IgD-negative memory B cell (primary cell): ENCODE measurements around the gene RIMS3. TPM values are rescaled to one million over a fixed set of nuclear protein-coding genes. Genes with fewer than 3 reads are reported as not detected.

Source experiments
- H3K27ac Mint-ChIP-seq, 3 donors: one replicate each; pipeline ENCODE4 v1.8.0; 2020 to 2022; ENCODE audit warnings: mild to moderate bottlenecking in 3 of 3, mixed read lengths in 3 of 3, moderate library complexity in 1 of 3
- H3K27me3 Mint-ChIP-seq: one replicate; pipeline ENCODE4 v1.8.0; 2021; ENCODE audit warnings: mixed read lengths
- H3K36me3 Mint-ChIP-seq: one replicate; pipeline ENCODE4 v1.8.0; 2020; ENCODE audit warnings: mild to moderate bottlenecking, mixed read lengths
- H3K4me1 Mint-ChIP-seq, 3 donors: one replicate each; pipeline ENCODE4 v1.8.0; 2020 to 2022; ENCODE audit warnings: mixed read lengths in 3 of 3, mild to moderate bottlenecking in 1 of 3
- H3K4me3 Mint-ChIP-seq, 4 donors: one replicate each; pipeline ENCODE4 v1.8.0; 2020 to 2022; ENCODE audit warnings: mild to moderate bottlenecking in 4 of 4, mixed read lengths in 4 of 4, moderate library complexity in 3 of 4
- H3K9me3 Mint-ChIP-seq, 3 donors: one replicate each; pipeline ENCODE4 v1.8.0; 2020 to 2021; ENCODE audit warnings: mixed read lengths in 3 of 3, mild to moderate bottlenecking in 1 of 3
- polyA plus RNA-seq: library from polyadenylated mRNA; unstranded; fragments of 300-500 nt; fragmentation: Illumina TruSeq; gene quantifications from one replicate; pipeline ENCODE4 v1.2.3, GENCODE V29; 2021

Gene RIMS3
- polyA plus RNA-seq, 1 donor from 2014 or later = 2.2 TPM

DNA sequence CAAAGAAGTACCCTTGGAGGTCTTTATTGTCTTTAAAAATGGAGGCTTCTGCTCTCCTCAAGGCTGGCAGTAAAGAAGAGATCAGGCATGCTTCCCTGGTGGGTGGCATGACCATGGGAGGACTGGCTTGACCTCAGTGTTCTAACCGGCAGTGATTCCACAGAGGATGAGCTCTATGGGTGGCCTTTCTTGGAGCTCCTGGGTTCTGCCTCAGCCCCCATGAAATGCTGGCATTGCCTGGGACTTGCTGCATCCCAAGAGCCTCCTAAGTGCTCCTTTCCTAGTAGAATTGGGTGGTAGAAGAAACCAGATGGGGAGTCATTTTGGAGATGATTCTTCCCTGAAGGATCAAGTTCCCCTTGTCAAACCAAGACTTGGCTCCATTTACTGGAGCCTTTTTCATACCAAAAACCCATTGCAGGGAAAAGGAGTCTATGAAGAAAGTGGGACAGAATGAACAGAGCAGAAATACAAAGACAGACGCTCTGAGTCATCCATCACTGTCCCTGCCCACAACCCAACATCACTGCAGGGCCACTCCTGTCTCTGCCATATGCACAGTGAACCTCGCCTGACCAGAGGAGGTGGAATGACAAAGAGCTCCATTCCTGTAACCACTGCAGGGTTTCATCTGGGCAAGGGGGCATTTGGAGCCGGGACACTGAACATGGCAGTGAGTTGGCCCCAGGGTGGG lies 42.4 kb downstream of the RIMS3 start:
- H3K36me3 Mint-ChIP-seq = peaks cover 5% of the 10 kb centered on the region
- no peaks in the 10 kb centered on the region for H3K9me3 Mint-ChIP-seq
- no peak overlapping the region for H3K27ac Mint-ChIP-seq
- peaks cover 8% of the 10 kb centered on the region for H3K27me3 Mint-ChIP-seq
- H3K4me1 Mint-ChIP-seq = peaks cover 0 to 2% (median 1%) of the 10 kb centered on the region in 3 donors
- no peak overlapping the region for H3K4me3 Mint-ChIP-seq

GRCh38 chr1:40621821-40622450 lies 43.5 kb downstream of the RIMS3 start:
- Mint-ChIP-seq H3K36me3 (peaks cover 5% of the 10 kb centered on the region), H3K27ac (no peak overlapping the region), H3K9me3 (no peaks in the 10 kb centered on the region), H3K27me3 (peaks cover 8% of the 10 kb centered on the region), H3K4me1 (peaks cover 0 to 2% (median 1%) of the 10 kb centered on the region in 3 donors), H3K4me3 (no peak overlapping the region)

GRCh38 chr1:40620586-40621210 lies 44.8 kb downstream of the RIMS3 start:
- Mint-ChIP-seq H3K4me3 (no peak overlapping the region), H3K4me1 (peaks cover 0 to 2% (median 0%) of the 10 kb centered on the region in 3 donors), H3K27ac (no peak overlapping the region), H3K9me3 (no peaks in the 10 kb centered on the region), H3K27me3 (peaks cover 8% of the 10 kb centered on the region), H3K36me3 (peaks cover 2% of the 10 kb centered on the region)

- H3K4me3 Mint-ChIP-seq = no peak overlapping the region
- no peaks in the 10 kb centered on the region for H3K4me1 Mint-ChIP-seq
- H3K36me3 Mint-ChIP-seq = peaks cover 2% of the 10 kb centered on the region
- peaks cover 8% of the 10 kb centered on the region for H3K27me3 Mint-ChIP-seq
- no peak overlapping the region for H3K27ac Mint-ChIP-seq
- no peaks in the 10 kb centered on the region for H3K9me3 Mint-ChIP-seq
These were observed 45.3 kb downstream of the RIMS3 start for GRCh38 chr1:40620150-40620549.

DNA sequence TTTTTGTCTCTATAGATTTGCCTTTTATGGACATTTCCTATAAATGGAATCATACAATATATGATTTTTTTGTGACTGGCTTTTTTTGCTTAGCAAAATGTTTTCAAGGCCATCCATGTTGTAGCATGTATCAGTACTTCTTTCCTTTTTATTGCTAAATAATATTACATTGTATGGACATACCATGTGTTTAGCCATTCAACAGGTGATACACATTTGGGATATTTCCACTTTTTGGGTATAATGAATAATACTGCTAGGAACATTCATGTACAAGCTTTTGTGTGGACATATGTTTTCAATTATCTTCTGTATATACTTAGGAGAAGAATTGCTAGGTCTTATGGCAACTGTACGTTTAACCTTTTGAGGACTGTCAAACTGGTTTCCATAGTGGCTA lies 47.4 kb downstream of the RIMS3 start:
- H3K9me3 Mint-ChIP-seq = no peaks in the 10 kb centered on the region
- H3K36me3 Mint-ChIP-seq = peaks cover 2% of the 10 kb centered on the region
- no peaks in the 10 kb centered on the region for H3K4me1 Mint-ChIP-seq
- peaks cover 3% of the 10 kb centered on the region for H3K27me3 Mint-ChIP-seq
- H3K27ac Mint-ChIP-seq = no peak overlapping the region
- H3K4me3 Mint-ChIP-seq = no peak overlapping the region

DNA sequence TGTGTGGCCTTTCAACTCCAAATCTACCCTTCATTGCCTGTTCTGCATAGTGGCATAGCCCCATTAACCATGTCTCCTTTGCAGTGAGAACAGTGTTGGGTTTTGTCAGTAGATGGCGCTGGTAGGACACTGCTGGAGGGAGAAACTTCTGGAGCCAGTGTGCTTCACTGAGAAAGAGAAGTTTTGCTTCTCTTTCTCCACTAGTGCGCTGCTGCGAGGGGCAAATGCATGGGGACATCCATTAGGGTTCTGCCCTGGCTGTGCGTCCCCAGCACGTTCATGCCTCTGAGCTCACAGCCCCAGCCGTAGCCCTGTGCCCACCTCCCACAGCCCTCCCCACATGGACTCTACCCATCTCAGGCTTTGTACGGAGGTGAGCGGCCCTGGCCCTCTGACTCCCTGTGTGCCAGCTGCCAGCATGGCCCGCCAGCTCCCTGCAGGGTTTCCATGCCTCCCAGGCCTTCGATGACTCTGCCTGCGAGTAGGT lies 53.1 kb downstream of the RIMS3 start:
- H3K27ac Mint-ChIP-seq = no peak overlapping the region
- H3K36me3 Mint-ChIP-seq = no peaks in the 10 kb centered on the region
- H3K4me3 Mint-ChIP-seq = no peak overlapping the region
- no peaks in the 10 kb centered on the region for H3K4me1 Mint-ChIP-seq
- H3K9me3 Mint-ChIP-seq = no peaks in the 10 kb centered on the region
- peaks cover 2% of the 10 kb centered on the region for H3K27me3 Mint-ChIP-seq

- Mint-ChIP-seq H3K27me3 (peaks cover 2% of the 10 kb centered on the region), H3K27ac (no peak overlapping the region), H3K9me3 (no peaks in the 10 kb centered on the region), H3K4me3 (no peak overlapping the region), H3K4me1 (no peaks in the 10 kb centered on the region), H3K36me3 (no peaks in the 10 kb centered on the region)
These were observed 55.3 kb downstream of the RIMS3 start for GRCh38 chr1:40610156-40610555.

DNA sequence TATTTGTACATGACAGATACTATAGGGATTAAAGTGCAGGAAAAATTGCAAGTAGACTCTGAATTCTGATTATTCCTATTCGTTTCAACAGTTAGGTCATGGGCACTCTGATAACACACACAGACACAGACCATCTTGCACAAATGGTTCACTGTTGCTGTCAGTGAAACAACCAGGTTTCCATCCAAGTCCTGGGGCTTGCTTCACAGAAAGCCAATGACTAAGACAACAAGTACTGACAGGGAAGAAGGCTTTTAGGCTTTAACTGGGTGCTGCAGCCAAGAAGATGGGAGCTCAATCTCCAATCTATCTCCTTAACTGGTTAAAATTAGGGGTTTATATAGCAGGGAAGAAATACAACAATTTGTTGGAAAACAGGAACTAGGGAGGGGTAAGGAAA lies 57.6 kb downstream of the RIMS3 start:
- H3K9me3 Mint-ChIP-seq = no peaks in the 10 kb centered on the region
- no peak overlapping the region for H3K4me3 Mint-ChIP-seq
- H3K4me1 Mint-ChIP-seq = no peaks in the 10 kb centered on the region
- peaks cover 6% of the 10 kb centered on the region for H3K27me3 Mint-ChIP-seq
- no peak overlapping the region for H3K27ac Mint-ChIP-seq
- H3K36me3 Mint-ChIP-seq = no peaks in the 10 kb centered on the region

DNA sequence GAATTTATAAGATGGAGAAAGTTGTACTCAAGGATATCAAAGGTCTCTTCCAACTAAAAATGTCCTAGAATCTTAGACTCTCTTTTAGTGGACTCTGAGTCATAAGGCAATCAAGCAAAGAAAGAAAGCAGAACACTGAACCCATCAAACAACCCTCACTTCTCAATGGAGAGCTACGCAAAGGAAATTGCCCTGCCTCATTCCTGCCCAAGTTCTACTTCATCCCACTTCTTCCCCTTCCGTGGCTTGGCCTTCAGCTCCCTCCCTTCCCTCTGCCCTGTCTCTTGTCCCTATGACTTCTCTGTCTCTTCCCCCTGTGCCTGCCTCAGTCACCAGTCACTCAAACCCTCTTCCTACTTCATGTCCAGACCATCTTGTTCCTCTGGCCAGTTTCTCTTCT lies 58.5 kb downstream of the RIMS3 start:
- Mint-ChIP-seq H3K27me3 (peaks cover 6% of the 10 kb centered on the region), H3K27ac (no peak overlapping the region), H3K9me3 (no peaks in the 10 kb centered on the region), H3K4me3 (no peak overlapping the region), H3K36me3 (no peaks in the 10 kb centered on the region), H3K4me1 (no peaks in the 10 kb centered on the region)

DNA sequence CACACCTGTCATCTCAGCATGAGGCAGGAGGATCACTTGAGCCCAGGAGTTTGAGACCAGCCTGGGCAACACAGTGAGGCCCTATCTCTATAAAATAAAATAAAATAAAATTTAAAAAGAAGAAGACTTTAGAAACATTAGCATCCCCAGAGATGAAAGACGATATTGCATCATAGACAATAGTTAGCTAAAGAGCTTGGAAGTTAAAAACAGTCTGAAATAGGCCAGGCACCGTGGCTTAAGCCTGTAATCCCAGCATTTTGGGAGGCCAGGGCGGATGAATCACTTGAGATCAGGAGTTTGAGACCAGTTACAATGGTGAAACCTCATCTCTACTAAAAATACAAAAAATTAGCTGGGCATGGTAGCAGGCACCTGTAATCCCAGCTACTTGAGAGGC lies 59.3 kb downstream of the RIMS3 start:
- no peaks in the 10 kb centered on the region for H3K9me3 Mint-ChIP-seq
- no peaks in the 10 kb centered on the region for H3K4me1 Mint-ChIP-seq
- no peak overlapping the region for H3K27ac Mint-ChIP-seq
- no peak overlapping the region for H3K4me3 Mint-ChIP-seq
- H3K27me3 Mint-ChIP-seq = peaks cover 6% of the 10 kb centered on the region
- no peaks in the 10 kb centered on the region for H3K36me3 Mint-ChIP-seq

GRCh38 chr1:40599926-40600325 lies 65.6 kb downstream of the RIMS3 start:
- no peak overlapping the region for H3K4me3 Mint-ChIP-seq
- no peaks in the 10 kb centered on the region for H3K9me3 Mint-ChIP-seq
- H3K36me3 Mint-ChIP-seq = no peaks in the 10 kb centered on the region
- H3K27ac Mint-ChIP-seq = no peak overlapping the region
- peaks cover 8% of the 10 kb centered on the region for H3K27me3 Mint-ChIP-seq
- peaks cover 0 to 3% (median 1%) of the 10 kb centered on the region in 3 donors for H3K4me1 Mint-ChIP-seq

GRCh38 chr1:40595623-40596022 lies 69.9 kb downstream of the RIMS3 start:
- no peak overlapping the region for H3K4me3 Mint-ChIP-seq
- H3K9me3 Mint-ChIP-seq = no peaks in the 10 kb centered on the region
- peaks cover 6% of the 10 kb centered on the region for H3K27me3 Mint-ChIP-seq
- H3K27ac Mint-ChIP-seq = no peak overlapping the region
- H3K36me3 Mint-ChIP-seq = no peaks in the 10 kb centered on the region
- H3K4me1 Mint-ChIP-seq = peaks cover 0 to 6% (median 1%) of the 10 kb centered on the region in 3 donors

DNA sequence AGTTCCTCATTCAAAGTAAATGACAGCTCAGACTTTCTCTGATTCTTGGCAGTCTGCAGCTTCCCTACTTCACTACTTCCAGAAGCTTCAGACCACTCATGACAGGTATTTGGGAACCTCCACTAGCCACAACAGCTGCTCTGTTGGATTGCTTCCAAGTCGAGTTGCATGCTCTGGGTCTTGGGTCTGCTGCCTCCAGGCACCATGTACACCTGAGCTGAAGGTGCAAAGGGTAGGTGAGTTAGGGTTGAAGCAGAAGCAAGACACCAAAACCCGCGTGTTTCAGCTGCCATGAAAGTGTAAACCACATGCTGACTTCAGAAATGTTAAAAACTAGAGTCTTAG lies 71.3 kb downstream of the RIMS3 start:
- Mint-ChIP-seq H3K27me3 (peaks cover 9% of the 10 kb centered on the region), H3K9me3 (no peaks in the 10 kb centered on the region), H3K4me1 (peaks cover 0 to 6% (median 1%) of the 10 kb centered on the region in 3 donors), H3K27ac (no peak overlapping the region), H3K36me3 (no peaks in the 10 kb centered on the region), H3K4me3 (no peak overlapping the region)

GRCh38 chr1:40593449-40594186 lies 71.9 kb downstream of the RIMS3 start:
- Mint-ChIP-seq H3K9me3 (no peaks in the 10 kb centered on the region), H3K4me1 (peaks cover 0 to 4% (median under 1%) of the 10 kb centered on the region in 3 donors), H3K4me3 (no peak overlapping the region), H3K27me3 (peaks cover 6% of the 10 kb centered on the region), H3K36me3 (no peaks in the 10 kb centered on the region), H3K27ac (no peak overlapping the region)

DNA sequence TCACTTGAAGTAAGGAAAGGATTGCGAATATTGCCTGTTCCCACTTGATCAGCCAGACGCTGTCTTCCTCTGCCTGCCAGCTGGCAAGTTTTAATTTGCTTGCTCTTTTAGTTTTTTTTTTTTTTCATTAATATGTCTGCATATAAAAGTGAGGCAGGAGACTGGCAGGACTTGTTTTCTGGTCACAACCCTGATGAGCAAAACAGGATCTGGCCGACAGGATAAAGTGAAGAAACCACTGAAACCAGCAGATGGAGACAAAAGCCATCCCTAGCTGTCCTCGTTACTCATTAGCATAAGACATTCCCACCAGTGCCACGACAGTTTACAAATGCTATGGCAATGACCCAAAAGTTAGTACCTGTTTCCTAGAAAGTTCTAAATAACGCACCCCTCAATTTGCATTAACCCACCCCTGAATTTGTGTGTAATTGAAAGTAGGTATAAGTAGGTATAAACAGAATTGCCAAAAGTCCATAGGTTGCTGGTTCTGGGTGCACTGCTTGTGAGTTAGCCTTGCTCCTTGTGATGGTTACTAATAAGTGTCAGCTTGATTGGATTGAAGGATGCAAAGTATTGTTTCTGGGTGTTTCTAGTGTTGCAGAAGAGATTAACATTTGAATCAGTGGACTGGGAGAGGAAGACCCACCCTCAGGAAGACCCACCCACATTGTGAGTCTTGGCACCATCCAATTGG lies 73.2 kb downstream of the RIMS3 start:
- H3K36me3 Mint-ChIP-seq = no peaks in the 10 kb centered on the region
- H3K9me3 Mint-ChIP-seq = no peaks in the 10 kb centered on the region
- no peak overlapping the region for H3K27ac Mint-ChIP-seq
- H3K4me3 Mint-ChIP-seq = no peak overlapping the region
- peaks cover 0 to 3% (median 0%) of the 10 kb centered on the region in 3 donors for H3K4me1 Mint-ChIP-seq
- H3K27me3 Mint-ChIP-seq = peaks cover 5% of the 10 kb centered on the region
